DMS 273 treated with DMSO at 0.1 percent for 48 hours (cell line): ENCODE measurements around the gene ALLC.
"Not testable (repeated sequence)": the region's sequence is repeated elsewhere in the genome, so short reads cannot be mapped to it uniquely, and the experiment has no call there.

Experiments
- DNase-seq: peaks from one replicate; lab custom pipeline; 2025; lab: John Stamatoyannopoulos, UW

ALLC gene

GRCh38 chr2:3655871-3656761 is 1.9 kb upstream of the ALLC start:
- DNase-seq: no peak

GRCh38 chr2:3656762-3657721 is 958 bp upstream of the ALLC start:
- DNase-seq: no peak

- no peak for DNase-seq
These were observed 1.7 kb downstream of the ALLC start for GRCh38 chr2:3659447-3660432.

- DNase-seq: not testable (repeated sequence)
These were observed 2.6 kb downstream of the ALLC start for GRCh38 chr2:3660640-3661039.

GRCh38 chr2:3661149-3661660 is 3.2 kb downstream of the ALLC start:
- no peak for DNase-seq

GRCh38 chr2:3662239-3662638 is 4.2 kb downstream of the ALLC start:
- DNase-seq: no peak

GRCh38 chr2:3664118-3664517 is 6.1 kb downstream of the ALLC start:
- no peak for DNase-seq

GRCh38 chr2:3664925-3665324 is 6.9 kb downstream of the ALLC start:
- DNase-seq: no peak

- DNase-seq: no peak
These were observed 8.0 kb downstream of the ALLC start for GRCh38 chr2:3665886-3666612.

- DNase-seq: no peak
These were observed 8.6 kb downstream of the ALLC start for GRCh38 chr2:3666613-3666975.

- no peak for DNase-seq
These were observed 9.2 kb downstream of the ALLC start for GRCh38 chr2:3667151-3667631.

GRCh38 chr2:3669656-3670055 is 11.7 kb downstream of the ALLC start:
- DNase-seq: no peak

GRCh38 chr2:3670376-3670775 is 12.4 kb downstream of the ALLC start:
- no peak for DNase-seq

GRCh38 chr2:3670941-3671340 is 12.9 kb downstream of the ALLC start:
- no peak for DNase-seq

- no peak for DNase-seq
These were observed 15.1 kb downstream of the ALLC start for GRCh38 chr2:3672861-3673678.

- DNase-seq: no peak
These were observed 16.3 kb downstream of the ALLC start for GRCh38 chr2:3674066-3674845.

- no peak for DNase-seq
These were observed 17.7 kb downstream of the ALLC start for GRCh38 chr2:3675687-3676086.

- no peak for DNase-seq
These were observed 19.4 kb downstream of the ALLC start for GRCh38 chr2:3677436-3677835.

- DNase-seq: no peak
These were observed 20.2 kb downstream of the ALLC start for GRCh38 chr2:3678212-3678611.
